ENCODE measurements around the gene RAP2A. TPM values are rescaled to one million over a fixed set of nuclear protein-coding genes. Genes with fewer than 3 reads are reported as not detected.

RAP2A gene
- total and polyA plus RNA-seq, 2 donors = 14.6 to 19.6 TPM

GRCh38 chr13:97430296-97430695 is 3.7 kb upstream of the RAP2A start:
- Histone ChIP-seq H3K36me3 (ENCODE audit: control insufficient read depth in 2 of 2, insufficient read depth in 2 of 2, low read length in 1 of 2) (no peaks in the 10 kb centered on the region), H3K27ac (ENCODE audit: low read depth in 1 of 2, low read length in 1 of 2) (no peak overlapping the region), H3K27me3 (ENCODE audit: control insufficient read depth in 2 of 2, insufficient read depth in 1 of 2, low read length in 1 of 2) (no peaks in the 10 kb centered on the region), H3K9me3 (ENCODE audit: control insufficient read depth in 2 of 2, insufficient read depth in 1 of 2, low read length in 1 of 2) (no peaks in the 10 kb centered on the region), H3K4me1 (ENCODE audit: control insufficient read depth in 2 of 2, insufficient read depth in 2 of 2, low read length in 2 of 2) (no peaks in the 10 kb centered on the region), H3K4me3 (ENCODE audit: low read length in 2 of 2) (no peak overlapping the region)
- WGBS = 97% methylated on average over 4 of the region's 4 CpGs
- no peak for DNase-seq (ENCODE audit: low read depth in 6 of 9, low spot score in 9 of 9)

DNA sequence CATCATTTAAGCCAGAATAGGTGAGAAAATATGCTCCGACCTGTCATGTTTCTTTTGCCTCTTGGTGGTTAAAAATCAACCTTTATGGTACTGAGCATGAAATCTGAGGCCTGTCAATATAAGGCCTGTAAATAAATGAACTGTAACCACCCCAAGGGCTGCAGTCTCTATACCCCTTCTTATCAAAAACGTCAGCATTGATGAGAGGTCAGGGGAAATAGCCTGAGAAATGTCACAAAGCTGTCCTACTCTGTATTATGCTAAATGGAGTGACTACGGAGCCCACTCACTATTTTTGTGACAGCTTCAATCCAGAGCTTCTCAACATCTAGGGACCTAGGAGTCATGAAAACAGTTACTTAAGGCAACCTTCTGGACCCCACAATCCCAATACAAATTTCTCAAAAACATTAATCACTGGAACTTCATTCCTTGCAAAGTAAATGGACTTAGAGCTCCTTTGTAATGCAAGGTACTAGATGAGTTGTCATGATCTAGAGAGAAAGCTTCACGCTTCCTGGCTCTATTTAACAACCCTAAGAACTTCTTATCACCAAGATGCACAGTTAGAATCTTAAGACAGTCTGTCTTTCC is 2.7 kb upstream of the RAP2A start:
- Histone ChIP-seq H3K4me1 (ENCODE audit: control insufficient read depth in 2 of 2, insufficient read depth in 2 of 2, low read length in 2 of 2) (peaks cover 0 to 3% of the 10 kb centered on the region in 2 donors), H3K27me3 (ENCODE audit: control insufficient read depth in 2 of 2, insufficient read depth in 1 of 2, low read length in 1 of 2) (no peaks in the 10 kb centered on the region), H3K9me3 (ENCODE audit: control insufficient read depth in 2 of 2, insufficient read depth in 1 of 2, low read length in 1 of 2) (no peaks in the 10 kb centered on the region), H3K4me3 (ENCODE audit: low read length in 2 of 2) (no peak overlapping the region), H3K27ac (ENCODE audit: low read depth in 1 of 2, low read length in 1 of 2) (no peak overlapping the region), H3K36me3 (ENCODE audit: control insufficient read depth in 2 of 2, insufficient read depth in 2 of 2, low read length in 1 of 2) (no peaks in the 10 kb centered on the region)
- WGBS = 93% methylated on average over 4 of the region's 4 CpGs
- no peak for DNase-seq (ENCODE audit: low read depth in 6 of 9, low spot score in 9 of 9)

DNA sequence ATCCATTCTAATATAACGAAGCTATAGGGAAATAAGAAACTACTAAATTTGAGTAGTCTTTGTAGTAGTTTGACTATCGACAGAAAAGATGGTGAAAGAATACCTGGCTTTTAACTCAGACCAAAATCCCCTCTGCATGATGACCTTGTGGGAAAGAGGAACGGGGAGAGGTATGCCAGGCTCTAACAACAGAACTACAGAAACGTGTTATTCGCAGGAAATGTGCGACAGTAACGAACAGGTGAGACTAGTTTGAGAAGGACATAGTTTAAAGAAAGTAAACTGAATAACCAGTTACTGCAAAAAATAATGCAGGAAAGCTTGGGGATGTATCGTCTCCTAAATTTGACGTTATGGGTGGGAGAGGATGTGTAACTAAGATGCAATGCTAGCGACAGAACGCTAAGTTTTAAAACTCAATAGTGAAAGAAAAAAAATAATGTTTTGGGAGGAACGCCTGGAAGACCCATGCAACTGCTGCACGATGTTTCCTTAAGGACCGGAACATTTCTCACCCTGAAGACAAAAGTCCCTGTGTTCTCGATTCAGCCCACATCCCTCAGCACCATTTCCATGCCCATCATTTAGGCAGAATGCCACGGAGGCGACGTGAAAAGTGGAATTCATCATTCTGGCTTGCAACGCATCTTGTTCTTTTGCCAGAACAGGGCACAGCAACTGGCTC is 1.6 kb upstream of the RAP2A start:
- peak in 3 of 9 donors; percentile 2 to 9 (median 4) for DNase-seq (ENCODE audit: low read depth in 6 of 9, low spot score in 9 of 9)
- no peaks in the 10 kb centered on the region for H3K36me3 ChIP-seq (ENCODE audit: control insufficient read depth in 2 of 2, insufficient read depth in 2 of 2, low read length in 1 of 2)
- 9% methylated on average over 19 of the region's 19 CpGs for WGBS
- H3K4me3 ChIP-seq (ENCODE audit: low read length in 2 of 2) = peak overlapping the region; percentile 69 to 79
- H3K4me1 ChIP-seq (ENCODE audit: control insufficient read depth in 2 of 2, insufficient read depth in 2 of 2, low read length in 2 of 2) = peaks cover 0 to 3% of the 10 kb centered on the region in 2 donors
- no peaks in the 10 kb centered on the region for H3K9me3 ChIP-seq (ENCODE audit: control insufficient read depth in 2 of 2, insufficient read depth in 1 of 2, low read length in 1 of 2)
- peak overlapping the region; percentile 87 to 99 for H3K27ac ChIP-seq (ENCODE audit: low read depth in 1 of 2, low read length in 1 of 2)
- H3K27me3 ChIP-seq (ENCODE audit: control insufficient read depth in 2 of 2, insufficient read depth in 1 of 2, low read length in 1 of 2) = no peaks in the 10 kb centered on the region

- H3K4me1 ChIP-seq (ENCODE audit: control insufficient read depth in 2 of 2, insufficient read depth in 2 of 2, low read length in 2 of 2) = peaks cover 0 to 3% of the 10 kb centered on the region in 2 donors
- no peaks in the 10 kb centered on the region for H3K9me3 ChIP-seq (ENCODE audit: control insufficient read depth in 2 of 2, insufficient read depth in 1 of 2, low read length in 1 of 2)
- peak overlapping the region; percentile 69 to 79 for H3K4me3 ChIP-seq (ENCODE audit: low read length in 2 of 2)
- peak overlapping the region; percentile 99 for H3K27ac ChIP-seq (ENCODE audit: low read depth in 1 of 2, low read length in 1 of 2)
- no peaks in the 10 kb centered on the region for H3K27me3 ChIP-seq (ENCODE audit: control insufficient read depth in 2 of 2, insufficient read depth in 1 of 2, low read length in 1 of 2)
- under 1% methylated on average over 50 of the region's 50 CpGs for WGBS
- DNase-seq (ENCODE audit: low read depth in 6 of 9, low spot score in 9 of 9) = peak; percentile 98 to 100 (median 99)
- H3K36me3 ChIP-seq (ENCODE audit: control insufficient read depth in 2 of 2, insufficient read depth in 2 of 2, low read length in 1 of 2) = no peaks in the 10 kb centered on the region
Measured at GRCh38 chr13:97432917-97433726, 847 bp upstream of the RAP2A start.

DNA sequence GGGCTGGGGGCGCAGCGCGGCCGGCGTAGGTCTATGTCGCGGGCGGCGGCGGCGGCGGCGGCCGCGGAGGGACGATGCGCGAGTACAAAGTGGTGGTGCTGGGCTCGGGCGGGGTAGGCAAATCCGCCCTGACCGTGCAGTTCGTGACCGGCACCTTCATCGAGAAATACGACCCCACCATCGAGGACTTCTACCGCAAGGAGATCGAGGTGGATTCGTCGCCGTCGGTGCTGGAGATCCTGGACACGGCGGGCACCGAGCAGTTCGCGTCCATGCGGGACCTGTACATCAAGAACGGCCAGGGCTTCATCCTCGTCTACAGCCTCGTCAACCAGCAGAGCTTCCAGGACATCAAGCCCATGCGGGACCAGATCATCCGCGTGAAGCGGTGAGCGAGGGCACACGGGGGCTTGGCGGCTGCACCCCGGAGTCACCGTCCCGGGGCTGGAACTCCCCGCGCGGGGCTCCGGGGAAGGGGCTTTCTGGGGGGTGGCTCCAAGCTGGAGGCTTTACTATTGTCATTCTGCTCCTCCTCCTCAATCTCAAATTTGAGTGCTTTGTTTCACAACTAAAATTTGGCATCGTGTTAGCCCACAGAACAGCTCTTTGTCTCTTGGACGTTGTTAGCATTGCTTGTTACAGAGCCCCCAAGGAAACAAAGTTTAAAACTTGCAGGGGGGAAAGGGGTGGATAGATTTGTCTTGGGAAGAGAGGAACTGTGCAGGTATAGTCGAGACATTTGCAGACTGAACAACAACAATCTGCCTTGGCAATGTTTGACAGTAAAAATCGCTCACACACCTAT is 630 bp downstream of the RAP2A start:
- Histone ChIP-seq H3K27ac (ENCODE audit: low read depth in 1 of 2, low read length in 1 of 2) (peak overlapping the region; percentile 63 to 91), H3K4me3 (ENCODE audit: low read length in 2 of 2) (peak overlapping the region; percentile 67 to 79), H3K36me3 (ENCODE audit: control insufficient read depth in 2 of 2, insufficient read depth in 2 of 2, low read length in 1 of 2) (no peaks in the 10 kb centered on the region), H3K4me1 (ENCODE audit: control insufficient read depth in 2 of 2, insufficient read depth in 2 of 2, low read length in 2 of 2) (peaks cover 0 to 3% of the 10 kb centered on the region in 2 donors), H3K9me3 (ENCODE audit: control insufficient read depth in 2 of 2, insufficient read depth in 1 of 2, low read length in 1 of 2) (no peaks in the 10 kb centered on the region), H3K27me3 (ENCODE audit: control insufficient read depth in 2 of 2, insufficient read depth in 1 of 2, low read length in 1 of 2) (no peaks in the 10 kb centered on the region)
- under 1% methylated on average over 60 of the region's 60 CpGs for WGBS
- peak in 7 of 9 donors; percentile 31 to 63 (median 37) for DNase-seq (ENCODE audit: low read depth in 6 of 9, low spot score in 9 of 9)

GRCh38 chr13:97435323-97435722 is 1.4 kb downstream of the RAP2A start:
- Histone ChIP-seq H3K36me3 (ENCODE audit: control insufficient read depth in 2 of 2, insufficient read depth in 2 of 2, low read length in 1 of 2) (no peaks in the 10 kb centered on the region), H3K4me1 (ENCODE audit: control insufficient read depth in 2 of 2, insufficient read depth in 2 of 2, low read length in 2 of 2) (peaks cover 0 to 3% of the 10 kb centered on the region in 2 donors), H3K27ac (ENCODE audit: low read depth in 1 of 2, low read length in 1 of 2) (peak overlapping the region in 1 of 2 donors; percentile 63), H3K4me3 (ENCODE audit: low read length in 2 of 2) (peak overlapping the region; percentile 67 to 79), H3K27me3 (ENCODE audit: control insufficient read depth in 2 of 2, insufficient read depth in 1 of 2, low read length in 1 of 2) (no peaks in the 10 kb centered on the region), H3K9me3 (ENCODE audit: control insufficient read depth in 2 of 2, insufficient read depth in 1 of 2, low read length in 1 of 2) (no peaks in the 10 kb centered on the region)
- peak in 1 of 9 donors; percentile 12 for DNase-seq (ENCODE audit: low read depth in 6 of 9, low spot score in 9 of 9)
- whole genome bisulfite sequencing = 65% methylated on average over 3 of the region's 3 CpGs

DNA sequence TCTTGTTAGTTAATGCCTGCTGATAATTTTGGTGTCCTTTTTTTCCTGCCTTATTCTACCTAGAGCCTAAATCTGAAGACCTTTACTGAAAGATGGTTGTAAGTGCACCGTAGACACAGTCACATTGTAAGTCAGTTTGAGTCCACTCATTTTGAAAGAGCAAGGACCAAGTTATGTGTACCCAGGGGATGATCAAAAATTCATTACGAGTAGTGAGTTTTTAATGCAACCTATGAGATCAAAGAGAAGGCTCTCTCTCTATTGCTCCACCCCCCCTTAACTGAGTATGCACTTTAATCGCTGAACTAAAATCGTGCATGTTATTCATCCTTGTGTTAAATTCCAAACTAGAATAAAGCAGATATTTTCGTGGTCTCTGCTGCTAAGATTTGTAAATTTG is 1.8 kb downstream of the RAP2A start:
- Histone ChIP-seq H3K4me3 (ENCODE audit: low read length in 2 of 2) (peak overlapping the region; percentile 15 to 22), H3K27ac (ENCODE audit: low read depth in 1 of 2, low read length in 1 of 2) (no peak overlapping the region), H3K27me3 (ENCODE audit: control insufficient read depth in 2 of 2, insufficient read depth in 1 of 2, low read length in 1 of 2) (no peaks in the 10 kb centered on the region), H3K9me3 (ENCODE audit: control insufficient read depth in 2 of 2, insufficient read depth in 1 of 2, low read length in 1 of 2) (no peaks in the 10 kb centered on the region), H3K4me1 (ENCODE audit: control insufficient read depth in 2 of 2, insufficient read depth in 2 of 2, low read length in 2 of 2) (peaks cover 0 to 3% of the 10 kb centered on the region in 2 donors), H3K36me3 (ENCODE audit: control insufficient read depth in 2 of 2, insufficient read depth in 2 of 2, low read length in 1 of 2) (no peaks in the 10 kb centered on the region)
- 74% methylated on average over 5 of the region's 5 CpGs for WGBS
- DNase-seq (ENCODE audit: low read depth in 6 of 9, low spot score in 9 of 9) = peak in 1 of 9 donors; percentile 19

GRCh38 chr13:97436845-97437244 is 2.9 kb downstream of the RAP2A start:
- DNase-seq (ENCODE audit: low read depth in 6 of 9, low spot score in 9 of 9) = no peak
- H3K4me3 ChIP-seq (ENCODE audit: low read length in 2 of 2) = no peak overlapping the region
- 97% methylated on average over 2 of the region's 2 CpGs for WGBS
- no peaks in the 10 kb centered on the region for H3K27me3 ChIP-seq (ENCODE audit: control insufficient read depth in 2 of 2, insufficient read depth in 1 of 2, low read length in 1 of 2)
- H3K27ac ChIP-seq (ENCODE audit: low read depth in 1 of 2, low read length in 1 of 2) = no peak overlapping the region
- peaks cover 0 to 3% of the 10 kb centered on the region in 2 donors for H3K4me1 ChIP-seq (ENCODE audit: control insufficient read depth in 2 of 2, insufficient read depth in 2 of 2, low read length in 2 of 2)
- H3K36me3 ChIP-seq (ENCODE audit: control insufficient read depth in 2 of 2, insufficient read depth in 2 of 2, low read length in 1 of 2) = no peaks in the 10 kb centered on the region
- no peaks in the 10 kb centered on the region for H3K9me3 ChIP-seq (ENCODE audit: control insufficient read depth in 2 of 2, insufficient read depth in 1 of 2, low read length in 1 of 2)
